ENCODE data around the gene PTPN14. TPM values are rescaled to one million over a fixed set of nuclear protein-coding genes. Genes with fewer than 3 reads are reported as not detected.
A peak's percentile ranks its signal among the peaks of the same experiment; 100 is the strongest.

The PTPN14 gene
- total and polyA plus RNA-seq, 2 of the 4 experiments (the other 2 are of a cell fraction) = 21.5 to 31.7 TPM

DNA sequence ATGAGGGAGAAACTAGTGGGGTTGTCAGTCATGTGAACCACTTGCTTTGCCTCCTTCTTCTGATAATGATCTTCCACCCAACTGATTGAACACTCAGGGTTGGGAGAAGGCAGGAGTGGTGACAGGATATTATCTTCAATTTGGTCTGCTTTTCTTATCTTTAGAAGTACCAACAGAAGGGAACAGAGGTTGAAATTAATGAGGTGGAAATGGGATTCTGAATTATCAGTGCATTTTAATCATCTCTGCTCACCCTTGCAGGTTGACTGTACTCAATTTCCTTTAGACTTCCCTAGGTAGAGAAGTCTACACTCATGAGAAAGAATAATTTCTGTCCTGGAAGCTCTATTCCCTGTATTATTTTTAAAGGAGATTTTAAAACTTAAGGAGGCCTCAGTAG, 19.9 kb upstream of the PTPN14 start:
- peak overlapping the region; percentile 67; the same call in 1 of the 2 replicates for H2BK120ac ChIP-seq (ENCODE audit: low read depth, low read length)
- dilution Hi-C loops (cut with HindIII; ENCODE audit: low sequenced_read_pairs, unreplicated experiment) = no loop called here
- no peak overlapping the region; the same call in 1 of the 2 replicates for H2BK20ac ChIP-seq (ENCODE audit: low read depth, low read length)
- H2BK15ac ChIP-seq (ENCODE audit: low read depth, low read length) = peak overlapping the region; percentile 60; the same call in 1 of the 3 replicates
- intact Hi-C loops (cut with micrococcal nuclease) = no loop called here
- no peak overlapping the region for H3K27ac ChIP-seq (ENCODE audit: insufficient read depth, low read length)
- 0 out of 2 replicates have a peak overlapping the region, but pooled peaks have one; percentile 51 for H2AK5ac ChIP-seq (ENCODE audit: low read depth, low read length)
- H3K79me1 ChIP-seq (ENCODE audit: low read depth in 1 of 2, low read length in 2 of 2) = peaks cover 0 to 7% of the 10 kb centered on the region in 2 experiments; a peak in 2 of 4 replicates
- TF ChIP-seq SMC3 (IDR thresholded peaks at IDR 0.05; ENCODE audit: low read depth, low read length) = no peak
- TF ChIP-seq NFE2L2 (IDR thresholded peaks at IDR 0.05; ENCODE audit: low read depth, low read length) = no peak
- TF ChIP-seq, protein P1, sequence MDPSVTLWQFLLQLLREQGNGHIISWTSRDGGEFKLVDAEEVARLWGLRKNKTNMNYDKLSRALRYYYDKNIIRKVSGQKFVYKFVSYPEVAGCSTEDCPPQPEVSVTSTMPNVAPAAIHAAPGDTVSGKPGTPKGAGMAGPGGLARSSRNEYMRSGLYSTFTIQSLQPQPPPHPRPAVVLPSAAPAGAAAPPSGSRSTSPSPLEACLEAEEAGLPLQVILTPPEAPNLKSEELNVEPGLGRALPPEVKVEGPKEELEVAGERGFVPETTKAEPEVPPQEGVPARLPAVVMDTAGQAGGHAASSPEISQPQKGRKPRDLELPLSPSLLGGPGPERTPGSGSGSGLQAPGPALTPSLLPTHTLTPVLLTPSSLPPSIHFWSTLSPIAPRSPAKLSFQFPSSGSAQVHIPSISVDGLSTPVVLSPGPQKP (IDR thresholded peaks at IDR 0.05; ENCODE audit: borderline replicate concordance, low read depth, low read length) = no peak
- TF ChIP-seq CEBPB (IDR thresholded peaks at IDR 0.05; ENCODE audit: low read depth, low read length) = no peak
- TF ChIP-seq MAZ (IDR thresholded peaks at IDR 0.05; ENCODE audit: borderline replicate concordance, low read depth, low read length) = no peak
- TF ChIP-seq, protein P2, sequence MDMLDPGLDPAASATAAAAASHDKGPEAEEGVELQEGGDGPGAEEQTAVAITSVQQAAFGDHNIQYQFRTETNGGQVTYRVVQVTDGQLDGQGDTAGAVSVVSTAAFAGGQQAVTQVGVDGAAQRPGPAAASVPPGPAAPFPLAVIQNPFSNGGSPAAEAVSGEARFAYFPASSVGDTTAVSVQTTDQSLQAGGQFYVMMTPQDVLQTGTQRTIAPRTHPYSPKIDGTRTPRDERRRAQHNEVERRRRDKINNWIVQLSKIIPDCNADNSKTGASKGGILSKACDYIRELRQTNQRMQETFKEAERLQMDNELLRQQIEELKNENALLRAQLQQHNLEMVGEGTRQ (IDR thresholded peaks at IDR 0.05; ENCODE audit: low read depth, low read length) = no peak
- peaks cover 12% of the 10 kb centered on the region for H3K4me1 ChIP-seq (ENCODE audit: control insufficient read depth, insufficient read depth, low read length)
- peak overlapping the region; percentile 60; the same call in 1 of the 2 replicates for H3K18ac ChIP-seq (ENCODE audit: low read depth, low read length)
- no peak overlapping the region for H2AFZ ChIP-seq (replicated peaks; ENCODE audit: low read length, poor library complexity)
- no TSS peak for BruUV-seq (replicated peaks)
- peak overlapping the region; percentile 18; the same call in 1 of the 2 replicates for H3K4ac ChIP-seq (ENCODE audit: low read depth, low read length)
- H3K9me3 ChIP-seq (ENCODE audit: control insufficient read depth, insufficient read depth, low read length) = peaks cover 6% of the 10 kb centered on the region
- no peak overlapping the region; a peak in 1 of 4 replicates for H4K8ac ChIP-seq (ENCODE audit: low read depth in 2 of 2, low read length in 2 of 2)
- no peaks in the 10 kb centered on the region for H3K36me3 ChIP-seq (ENCODE audit: control insufficient read depth, insufficient read depth, low read length)
- no peak overlapping the region for H3K23ac ChIP-seq (ENCODE audit: low read depth, low read length)
- no peak overlapping the region for H3K9ac ChIP-seq (ENCODE audit: low read depth, low read length)
- ChIA-PET POLR2A (ENCODE audit: unreplicated experiment) (no interaction called here), CTCF (interaction anchor here (0.8 to 2.0 kb wide), 3 partner anchors 14 to 238 kb away, joined by 3 to 8 read pairs (median 4); no protein-coding TSS in a partner anchor)
- peak overlapping the region; percentile 63 for H2BK5ac ChIP-seq (ENCODE audit: low read depth, low read length, poor library complexity, severe bottlenecking)
- H3K27me3 ChIP-seq (ENCODE audit: control insufficient read depth, insufficient read depth, low read length) = no peaks in the 10 kb centered on the region
- H2AK9ac ChIP-seq (replicated peaks; ENCODE audit: low read depth, low read length, poor library complexity) = no peak overlapping the region
- H4K20me1 ChIP-seq (ENCODE audit: insufficient read depth, low read length) = no peaks in the 10 kb centered on the region
- no peak overlapping the region for H3K56ac ChIP-seq (ENCODE audit: extremely low read depth, insufficient read depth, low read length)
- peaks cover 3% of the 10 kb centered on the region for H3K9me1 ChIP-seq (ENCODE audit: insufficient read depth, low read length)
- ATAC-seq (ENCODE audit: low read depth) (no peak), DNase-seq (no peak)
- H3K4me2 ChIP-seq (ENCODE audit: low read depth, low read length) = no peak overlapping the region
- no peak overlapping the region for H4K91ac ChIP-seq (ENCODE audit: insufficient read depth, low read depth, low read length)
- H3K4me3 ChIP-seq (ENCODE audit: insufficient read depth, low read depth, low read length) = no peak overlapping the region
- H3K14ac ChIP-seq (replicated peaks; ENCODE audit: low read depth, low read length) = no peak overlapping the region; the same call in 1 of the 2 replicates
- in situ Hi-C loops (cut with MboI; ENCODE audit: low sequenced_read_pairs) = no loop called here
- H4K5ac ChIP-seq (ENCODE audit: low read depth, low read length) = peak overlapping the region; percentile 10; the same call in 1 of the 2 replicates

All from IMR-90 (cell line).